Ectodermal cell (in vitro differentiated cells): ENCODE data around the gene SAA4.
"Not testable (repeated sequence)": the region's sequence is repeated elsewhere in the genome, so short reads cannot be mapped to it uniquely, and the experiment has no call there.

Source experiments
- H3K27ac ChIP-seq: 2 replicates; pipeline ENCODE4 v1.7.0; 2013; ENCODE audit warnings: mild to moderate bottlenecking, low read depth, low read length; ENCODE audit not compliant: insufficient read depth, poor library complexity, severe bottlenecking
- H3K27me3 ChIP-seq: 2 replicates; pipeline ENCODE4 v1.7.0; 2013; ENCODE audit warnings: mild to moderate bottlenecking, low read length; ENCODE audit not compliant: insufficient read depth, control insufficient read depth, poor library complexity, severe bottlenecking
- H3K36me3 ChIP-seq: one replicate; pipeline ENCODE4 v1.7.0; 2013; ENCODE audit warnings: low read length; ENCODE audit not compliant: control insufficient read depth, insufficient read depth
- H3K4me1 ChIP-seq: one replicate; pipeline ENCODE4 v1.7.0; 2013; ENCODE audit warnings: low read length; ENCODE audit not compliant: control insufficient read depth, insufficient read depth
- H3K4me3 ChIP-seq: 2 replicates; pipeline ENCODE4 v1.7.0; 2013; ENCODE audit warnings: low read depth, low read length, control low read depth; ENCODE audit not compliant: insufficient read depth
- H3K9me3 ChIP-seq: 2 replicates; pipeline ENCODE4 v1.7.0; 2013; ENCODE audit warnings: mild to moderate bottlenecking, low read length, moderate library complexity; ENCODE audit not compliant: control insufficient read depth
- WGBS, 2 experiments: methylation state at CpG; one replicate each; pipeline ENCODE4 v1.1.7; 2013; ENCODE audit warnings: missing lambda C conversion rate in 2 of 2; 5-methylcytosine and 5-hydroxymethylcytosine counted together

Gene SAA4

GRCh38 chr11:18191376-18191775 is 45.2 kb downstream of the SAA4 start:
- no peaks in the 10 kb centered on the region for H3K9me3 ChIP-seq
- no peaks in the 10 kb centered on the region for H3K4me1 ChIP-seq
- H3K27ac ChIP-seq: no peak overlapping the region
- H3K4me3 ChIP-seq: no peak overlapping the region
- 97 to 99% methylated on average over 3 of the region's 3 CpGs for WGBS, 2 experiments
- no peaks in the 10 kb centered on the region for H3K27me3 ChIP-seq
- H3K36me3 ChIP-seq: no peaks in the 10 kb centered on the region

GRCh38 chr11:18189476-18190245 is 46.9 kb downstream of the SAA4 start:
- WGBS, 2 experiments: 95 to 96% methylated on average over 33 to 34 of the region's 34 CpGs
- H3K4me1 ChIP-seq, H3K4me3 ChIP-seq, H3K36me3 ChIP-seq, H3K9me3 ChIP-seq, H3K27me3 ChIP-seq, H3K27ac ChIP-seq: not testable (repeated sequence)

GRCh38 chr11:18188796-18189195 is 47.8 kb downstream of the SAA4 start:
- 96% methylated on average over 24 of the region's 24 CpGs for WGBS, 2 experiments
- Histone ChIP-seq H3K27ac (no peak overlapping the region), H3K36me3 (no peaks in the 10 kb centered on the region), H3K4me3 (no peak overlapping the region), H3K27me3 (no peaks in the 10 kb centered on the region), H3K4me1 (no peaks in the 10 kb centered on the region), H3K9me3 (no peaks in the 10 kb centered on the region)
